K562 (cell line): ENCODE results near the gene SPTBN5. TPM values are rescaled to one million over a fixed set of nuclear protein-coding genes. Genes with fewer than 3 reads are reported as not detected.

ENCODE experiments used
- ATAC-seq: fragments of 200-7000 bp; cut with Tn5 transposase; 3 replicates; pipeline ENCODE4 v1.9.1; 2020; ENCODE audit warnings: moderate library complexity
- BruUV-seq: library from RNA; stranded (reverse); fragments of 400-500 nt; replicated peaks from 2 replicates; lab custom pipeline; 2021; lab: Mats Ljungman, UMichigan
- CTCF ChIA-PET: fragments of 300-600 bp; formaldehyde crosslinking; extraction: SDS; loops from one replicate; lab custom pipeline; 2021; ENCODE audit warnings: low intra/inter-chr PET ratio; lab: Yijun Ruan, JAX
- POLR2A ChIA-PET: fragments of 300-600, 350-650 bp; sonication (Branson Sonifier 250); formaldehyde crosslinking; extraction: SDS; loops from one replicate; lab custom pipeline; 2021; ENCODE audit warnings: antibody characterized with exemption, inconsistent platforms; lab: Yijun Ruan, JAX
- DNase-seq, 4 experiments: peaks; one replicate each; pipeline versions ENCODE4 v3.0.0 to v3.0.0-alpha.2; 2011 to 2018; ENCODE audit warnings: low spot score in 3 of 4, mixed read lengths in 3 of 4; ENCODE audit errors: extremely low read depth in 1 of 4
- FAIRE-seq: peaks from 2 replicates; lab custom pipeline; 2011; peaks lifted over from hg19 to GRCh38; lab: Jason Lieb, UNC
- H2AFZ ChIP-seq: 2 replicates; pipeline ENCODE4 v1.6.0; 2011; ENCODE audit warnings: low read depth, low read length, control low read depth, inconsistent platforms
- H3K27ac ChIP-seq: fragments of 200-600 bp; 3 replicates; pipeline ENCODE4 v1.8.0; 2011; ENCODE audit warnings: low read depth, mild to moderate bottlenecking, control low read depth, inconsistent platforms, low read length, moderate library complexity, mixed read lengths; ENCODE audit errors: extremely low read depth
- H3K27me3 ChIP-seq, 2 experiments: fragments of 300-600 bp in 1 of 2; 2 replicates in 1 of 2; 3 replicates in 1 of 2; pipeline versions ENCODE4 v1.6.0 to v1.8.0; 2011; ENCODE audit warnings: inconsistent platforms in 2 of 2, low read length in 2 of 2, mild to moderate bottlenecking in 1 of 2, mixed read lengths in 1 of 2, moderate library complexity in 1 of 2; ENCODE audit not compliant: control insufficient read depth in 2 of 2, insufficient read depth in 2 of 2
- H3K36me3 ChIP-seq: fragments of 300-600 bp; 3 replicates; pipeline ENCODE4 v1.8.0; 2011; ENCODE audit warnings: mild to moderate bottlenecking, low read length, inconsistent platforms; ENCODE audit not compliant: control insufficient read depth, insufficient read depth
- H3K4me1 ChIP-seq, 2 experiments: fragments of 200-600 bp in 1 of 2; replicated peaks in 1 of 2; 2 replicates in 1 of 2; 3 replicates in 1 of 2; pipeline versions ENCODE4 v1.5.1 to v1.8.0; 2011; ENCODE audit warnings: inconsistent platforms in 2 of 2, low read length in 2 of 2, mild to moderate bottlenecking in 1 of 2, mixed read lengths in 1 of 2, moderate library complexity in 1 of 2; ENCODE audit not compliant: control insufficient read depth in 2 of 2, insufficient read depth in 2 of 2
- H3K4me2 ChIP-seq: 2 replicates; pipeline ENCODE4 v1.6.1; 2011; ENCODE audit warnings: low read length, control low read depth, inconsistent platforms, mixed read lengths; ENCODE audit not compliant: insufficient read depth
- H3K4me3 ChIP-seq: fragments of 200-600 bp; sonication (generic), shearing (Covaris generic); 2 replicates; pipeline ENCODE4 v1.5.1; 2016; ENCODE audit warnings: control low read depth, inconsistent platforms
- H3K79me2 ChIP-seq: fragments of 200-600 bp; 3 replicates; pipeline ENCODE4 v1.8.0; 2011; ENCODE audit warnings: low read length, inconsistent platforms; ENCODE audit not compliant: control insufficient read depth, insufficient read depth
- H3K9ac ChIP-seq, 2 experiments: 2 replicates each; pipeline versions ENCODE4 v1.6.0 to v1.6.1; 2011; ENCODE audit warnings: low read depth in 2 of 2, low read length in 2 of 2, control low read depth in 1 of 2, inconsistent platforms in 1 of 2, mild to moderate bottlenecking in 1 of 2, mixed read lengths in 1 of 2; ENCODE audit not compliant: insufficient read depth in 1 of 2
- H3K9me1 ChIP-seq: one replicate; pipeline ENCODE4 v1.6.0; 2011; ENCODE audit warnings: inconsistent platforms, mild to moderate bottlenecking, low read length, moderate library complexity; ENCODE audit not compliant: control insufficient read depth, insufficient read depth
- H3K9me3 ChIP-seq: replicated peaks from 2 replicates; pipeline ENCODE4 v1.5.1; 2011; ENCODE audit warnings: low read depth, low read length, inconsistent platforms; ENCODE audit not compliant: control insufficient read depth, insufficient read depth
- H4K20me1 ChIP-seq: replicated peaks from 2 replicates; pipeline ENCODE4 v1.6.1; 2011; ENCODE audit warnings: low read length, inconsistent platforms, mixed read lengths; ENCODE audit not compliant: control insufficient read depth, insufficient read depth
- LCOR ChIP-seq: sonication (generic); formaldehyde crosslinking; IDR thresholded peaks from 2 replicates; pipeline ENCODE4 v1.8.0; 2022; ENCODE audit warnings: mild to moderate bottlenecking, missing genetic modification reagents
- LEF1 ChIP-seq: fragments of 450-650 bp; IDR thresholded peaks from 2 replicates; pipeline ENCODE4 v1.6.1; 2016; ENCODE audit warnings: mild to moderate bottlenecking
- MLX ChIP-seq, 2 experiments: fragments of 450-650 bp in 1 of 2; sonication (generic) in 1 of 2; formaldehyde crosslinking; conservative IDR thresholded peaks; 2 replicates each; pipeline versions ENCODE4 v1.4.0 to v1.8.1; 2020 to 2022; ENCODE audit warnings: mild to moderate bottlenecking in 1 of 2, missing genetic modification reagents in 1 of 2
- MTA2 ChIP-seq: fragments of 450-650 bp; IDR thresholded peaks from 2 replicates; pipeline ENCODE4 v1.6.1; 2016; ENCODE audit warnings: low read depth
- NCOA6 ChIP-seq: fragments of 450-650 bp; IDR thresholded peaks from 2 replicates; pipeline ENCODE4 v1.6.1; 2017; ENCODE audit warnings: mild to moderate bottlenecking
- PCBP2 ChIP-seq: fragments of 200-400 bp; formaldehyde crosslinking; IDR thresholded peaks from 2 replicates; pipeline ENCODE4 v1.6.1; 2018; ENCODE audit warnings: low read length, low read depth, mild to moderate bottlenecking, moderate library complexity; ENCODE audit not compliant: poor library complexity, severe bottlenecking
- PHTF2 ChIP-seq: fragments of 250-450 bp; sonication (Bioruptor Pico); IDR thresholded peaks from 2 replicates; pipeline ENCODE4 v1.5.0; 2021; ENCODE audit warnings: mild to moderate bottlenecking
- RHOXF2B ChIP-seq: fragments of 250-450 bp; sonication (Bioruptor Pico); conservative IDR thresholded peaks from 2 replicates; pipeline ENCODE4 v1.5.1; 2021
- STAG1 ChIP-seq: sonication (generic); formaldehyde crosslinking; IDR thresholded peaks from 2 replicates; pipeline ENCODE4 v1.5.0; 2020; ENCODE audit warnings: missing genetic modification reagents, borderline replicate concordance
- TAF1 ChIP-seq: IDR thresholded peaks from 2 replicates; pipeline ENCODE4 v1.6.1; 2011; ENCODE audit warnings: mild to moderate bottlenecking, low read length, moderate library complexity; ENCODE audit not compliant: insufficient read depth, control insufficient read depth, severe bottlenecking; ENCODE audit errors: extremely low read depth
- TARDBP ChIP-seq: fragments of 450-650 bp; IDR thresholded peaks from 2 replicates; pipeline ENCODE4 v1.6.1; 2016
- XRCC5 ChIP-seq: fragments of 200-400 bp; formaldehyde crosslinking; IDR thresholded peaks from 2 replicates; pipeline ENCODE4 v1.6.1; 2017; ENCODE audit warnings: low read depth, mild to moderate bottlenecking, low read length
- ZNF324 ChIP-seq: fragments of 250-450 bp; sonication (Bioruptor Pico); IDR thresholded peaks from 2 replicates; pipeline ENCODE4 v1.4.0; 2020; ENCODE audit warnings: mild to moderate bottlenecking
- ZNF41 ChIP-seq: fragments of 250-450 bp; sonication (Bioruptor Pico); conservative IDR thresholded peaks from 2 replicates; pipeline ENCODE4 v1.4.0; 2020; ENCODE audit warnings: mild to moderate bottlenecking
- WGBS: fragments of 100-300 bp; shearing (Covaris generic); methylation state at CpG from one replicate; pipeline ENCODE4 v1.1.6; 2016; ENCODE audit warnings: low coverage, mixed read lengths; ENCODE audit not compliant: insufficient coverage; ENCODE audit errors: missing lambda C conversion rate; 5-methylcytosine and 5-hydroxymethylcytosine counted together
- in situ Hi-C: fragments of 300-500 bp; cut with MboI; formaldehyde crosslinking; loops from 4 replicates; pipeline ENCODE4 v1.15.0; 2018; ENCODE audit warnings: inconsistent platforms, mixed read lengths
- intact Hi-C: fragments of 100-400 bp; cut with micrococcal nuclease; formaldehyde crosslinking; loops from 2 replicates; pipeline ENCODE4 v1.14.2; 2022
- polyA plus RNA-seq, 8 experiments: library from polyadenylated mRNA; depleted of rRNA in 4 of 8; stranded (reverse) in 5 of 8; unstranded in 3 of 8; fragments of >200 nt; fragmentation: Nextera tagmentation in 2 of 8; fragmentation: Illumina TruSeq in 1 of 8; extraction: Ambion mirVana in 2 of 8; extraction: Trizol in 1 of 8; gene quantifications; 2 replicates each; pipeline versions ENCODE4 v1.2.1 to v1.2.3, GENCODE V29; 2011 to 2014; ENCODE audit warnings: inconsistent platforms in 1 of 8, missing spikeins in 1 of 8
- total RNA-seq, 7 experiments: library from RNA; depleted of rRNA in 6 of 7; stranded (reverse); fragments of >200 nt in 6 of 7; fragmentation: Illumina TruSeq in 2 of 7; extraction: Trizol in 2 of 7; gene quantifications; 2 replicates each; pipeline versions ENCODE4 v1.2.1 to v1.2.3, GENCODE V29; 2011 to 2021; ENCODE audit warnings: low replicate concordance in 1 of 7
- TF ChIP-seq, protein P1 (sequence below): fragments of 450-650 bp; formaldehyde crosslinking; conservative IDR thresholded peaks from 2 replicates; pipeline ENCODE4 v1.4.0; 2022; ENCODE audit warnings: mild to moderate bottlenecking, missing genetic modification characterization
- TF ChIP-seq, protein P2 (sequence below): sonication (generic); formaldehyde crosslinking; IDR thresholded peaks from 2 replicates; pipeline ENCODE4 v1.8.0; 2022; ENCODE audit warnings: mild to moderate bottlenecking, missing genetic modification reagents

SPTBN5 gene
- total and polyA plus RNA-seq, 9 of the 15 experiments (the other 6 are each of a cell fraction or from before 2014, with no cell fraction given) = 0.02 TPM; not detected in 8

DNA sequence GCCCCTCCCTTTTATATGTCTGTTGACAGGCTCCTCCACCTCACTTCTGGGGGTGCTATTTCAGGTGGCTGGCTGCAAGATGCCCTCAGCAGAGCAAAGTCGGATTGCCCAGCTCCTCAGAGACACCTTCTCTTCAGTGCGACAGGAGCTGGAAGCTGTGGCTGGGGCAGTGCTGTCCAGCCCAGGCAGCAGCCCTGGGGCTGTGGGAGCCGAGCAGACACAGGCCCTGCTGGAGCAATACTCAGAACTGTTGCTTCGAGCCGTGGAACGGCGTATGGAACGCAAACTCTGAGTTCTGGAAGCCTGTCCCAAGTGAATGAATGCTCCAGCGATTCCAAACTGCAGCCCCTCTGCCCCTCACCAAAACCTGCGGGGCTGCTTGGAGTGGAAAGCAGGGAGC lies 68.7 kb downstream of the SPTBN5 start:
- no peak overlapping the region for H3K9ac ChIP-seq
- no peaks in the 10 kb centered on the region for H4K20me1 ChIP-seq
- ChIA-PET CTCF (no interaction called here), POLR2A (no interaction called here)
- FAIRE-seq = no peak
- BruUV-seq = no TSS peak
- no peak overlapping the region for H2AFZ ChIP-seq
- H3K4me2 ChIP-seq = no peak overlapping the region
- H3K9me1 ChIP-seq = no peaks in the 10 kb centered on the region
- no peaks in the 10 kb centered on the region for H3K27me3 ChIP-seq
- ATAC-seq = no peak
- in situ Hi-C loops = no loop called here
- intact Hi-C loops = no loop called here
- H3K4me3 ChIP-seq = no peak overlapping the region
- peaks cover 6 to 14% of the 10 kb centered on the region in 2 experiments; a peak in 2 of 5 replicates for H3K4me1 ChIP-seq
- no peaks in the 10 kb centered on the region for H3K9me3 ChIP-seq
- H3K79me2 ChIP-seq = peaks cover 9% of the 10 kb centered on the region; the same call in 2 of the 3 replicates
- DNase-seq = no peak
- peaks cover 7% of the 10 kb centered on the region; the same call in 1 of the 3 replicates for H3K36me3 ChIP-seq
- 70% methylated on average over 10 of the region's 10 CpGs for WGBS
- no peak for TF ChIP-seq TAF1
- no peak for TF ChIP-seq MLX (CRISPR knock-in tag; conservative IDR thresholded peaks at IDR 0.05)
- TF ChIP-seq ZNF324 (CRISPR knock-in tag) = no peak
- no peak for TF ChIP-seq STAG1 (CRISPR knock-in tag)
- TF ChIP-seq ZNF41 (CRISPR knock-in tag) = no peak
- no peak for TF ChIP-seq PCBP2
- TF ChIP-seq XRCC5 = no peak
- TF ChIP-seq NCOA6 = no peak
- no peak for TF ChIP-seq PHTF2 (CRISPR knock-in tag)
- TF ChIP-seq LEF1 = no peak
- TF ChIP-seq, protein P1, sequence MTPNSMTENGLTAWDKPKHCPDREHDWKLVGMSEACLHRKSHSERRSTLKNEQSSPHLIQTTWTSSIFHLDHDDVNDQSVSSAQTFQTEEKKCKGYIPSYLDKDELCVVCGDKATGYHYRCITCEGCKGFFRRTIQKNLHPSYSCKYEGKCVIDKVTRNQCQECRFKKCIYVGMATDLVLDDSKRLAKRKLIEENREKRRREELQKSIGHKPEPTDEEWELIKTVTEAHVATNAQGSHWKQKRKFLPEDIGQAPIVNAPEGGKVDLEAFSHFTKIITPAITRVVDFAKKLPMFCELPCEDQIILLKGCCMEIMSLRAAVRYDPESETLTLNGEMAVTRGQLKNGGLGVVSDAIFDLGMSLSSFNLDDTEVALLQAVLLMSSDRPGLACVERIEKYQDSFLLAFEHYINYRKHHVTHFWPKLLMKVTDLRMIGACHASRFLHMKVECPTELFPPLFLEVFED = no peak
- TF ChIP-seq MTA2 = no peak
- TF ChIP-seq, protein P2, sequence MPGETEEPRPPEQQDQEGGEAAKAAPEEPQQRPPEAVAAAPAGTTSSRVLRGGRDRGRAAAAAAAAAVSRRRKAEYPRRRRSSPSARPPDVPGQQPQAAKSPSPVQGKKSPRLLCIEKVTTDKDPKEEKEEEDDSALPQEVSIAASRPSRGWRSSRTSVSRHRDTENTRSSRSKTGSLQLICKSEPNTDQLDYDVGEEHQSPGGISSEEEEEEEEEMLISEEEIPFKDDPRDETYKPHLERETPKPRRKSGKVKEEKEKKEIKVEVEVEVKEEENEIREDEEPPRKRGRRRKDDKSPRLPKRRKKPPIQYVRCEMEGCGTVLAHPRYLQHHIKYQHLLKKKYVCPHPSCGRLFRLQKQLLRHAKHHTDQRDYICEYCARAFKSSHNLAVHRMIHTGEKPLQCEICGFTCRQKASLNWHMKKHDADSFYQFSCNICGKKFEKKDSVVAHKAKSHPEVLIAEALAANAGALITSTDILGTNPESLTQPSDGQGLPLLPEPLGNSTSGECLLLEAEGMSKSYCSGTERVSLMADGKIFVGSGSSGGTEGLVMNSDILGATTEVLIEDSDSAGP (CRISPR knock-in tag) = no peak
- TF ChIP-seq TARDBP = no peak
- TF ChIP-seq LCOR (CRISPR knock-in tag) = no peak
- TF ChIP-seq RHOXF2B (CRISPR knock-in tag) = no peak
- no peak overlapping the region for H3K27ac ChIP-seq
